HepG2 (cell line): ENCODE data around the gene LRRC4C. TPM values are rescaled to one million over a fixed set of nuclear protein-coding genes. Genes with fewer than 3 reads are reported as not detected.

ENCODE experiments used
- ATAC-seq: fragments of 200-7000 bp; cut with Tn5 transposase; 3 replicates; pipeline ENCODE4 v1.9.1; 2020; ENCODE audit warnings: mild to moderate bottlenecking, moderate library complexity
- BruUV-seq: library from RNA; stranded (reverse); fragments of 400-500 nt; replicated peaks from 2 replicates; lab custom pipeline; 2021; lab: Mats Ljungman, UMichigan
- CTCF ChIA-PET: fragments of 300-600 bp; formaldehyde crosslinking; extraction: SDS; loops from one replicate; lab custom pipeline; 2021; ENCODE audit warnings: low total read pairs, inconsistent platforms, low intra/inter-chr PET ratio; lab: Yijun Ruan, JAX
- POLR2A ChIA-PET: fragments of 350-600 bp; sonication (Branson Sonifier 250); formaldehyde crosslinking; loops from one replicate; lab custom pipeline; 2020; ENCODE audit warnings: antibody characterized with exemption, inconsistent platforms; lab: Yijun Ruan, JAX
- DNase-seq: peaks from one replicate; pipeline ENCODE4 v3.0.0-alpha.2; 2015; ENCODE audit warnings: low spot score
- FAIRE-seq: peaks from 3 replicates; lab custom pipeline; 2011; peaks lifted over from hg19 to GRCh38; lab: Jason Lieb, UNC
- H2AFZ ChIP-seq: one replicate; pipeline ENCODE4 v1.6.1; 2011; ENCODE audit warnings: low read length, inconsistent platforms
- H3K27ac ChIP-seq: fragments of 300-600 bp; 3 replicates; pipeline ENCODE4 v1.8.0; 2011; ENCODE audit warnings: mixed run types, mild to moderate bottlenecking, mixed read lengths, low read length, inconsistent platforms; ENCODE audit not compliant: insufficient read depth; ENCODE audit errors: extremely low read length
- H3K27me3 ChIP-seq, 2 experiments: fragments of 200-600 bp in 1 of 2; 2 replicates in 1 of 2; 3 replicates in 1 of 2; pipeline versions ENCODE4 v1.6.0 to v1.8.0; 2011; ENCODE audit warnings: low read length in 2 of 2, mild to moderate bottlenecking in 2 of 2, moderate library complexity in 2 of 2, inconsistent platforms in 1 of 2; ENCODE audit not compliant: insufficient read depth in 2 of 2, control insufficient read depth in 1 of 2
- H3K36me3 ChIP-seq, 2 experiments: fragments of 200-600 bp in 1 of 2; replicated peaks in 1 of 2; 2 replicates in 1 of 2; 3 replicates in 1 of 2; pipeline versions ENCODE4 v1.5.1 to v1.8.0; 2011; ENCODE audit warnings: low read length in 2 of 2, inconsistent platforms in 1 of 2; ENCODE audit not compliant: insufficient read depth in 2 of 2, control insufficient read depth in 1 of 2
- H3K4me1 ChIP-seq: 2 replicates; pipeline ENCODE4 v1.5.1; 2012; ENCODE audit warnings: low read length, inconsistent platforms; ENCODE audit not compliant: insufficient read depth
- H3K4me2 ChIP-seq: 2 replicates; pipeline ENCODE4 v1.6.0; 2011; ENCODE audit warnings: low read depth, low read length, inconsistent platforms
- H3K4me3 ChIP-seq, 3 experiments: fragments of 200-600 bp in 1 of 3; sonication (generic), shearing (Covaris generic) in 1 of 3; replicated peaks in 1 of 3; 2 replicates each; pipeline ENCODE4 v1.5.1; 2011 to 2016; ENCODE audit warnings: low read length in 3 of 3, inconsistent platforms in 2 of 3, low read depth in 2 of 3, mild to moderate bottlenecking in 2 of 3, control low read depth in 1 of 3, mixed read lengths in 1 of 3; ENCODE audit not compliant: insufficient read depth in 1 of 3
- H3K79me2 ChIP-seq: one replicate; pipeline ENCODE4 v1.6.1; 2011; ENCODE audit warnings: low read length, inconsistent platforms; ENCODE audit not compliant: insufficient read depth
- H3K9ac ChIP-seq: 2 replicates; pipeline ENCODE4 v1.6.0; 2011; ENCODE audit warnings: mild to moderate bottlenecking, low read depth, low read length, inconsistent platforms; ENCODE audit not compliant: insufficient read depth
- H3K9me3 ChIP-seq: 2 replicates; pipeline ENCODE4 v1.5.1; 2012; ENCODE audit warnings: mild to moderate bottlenecking, low read length
- H4K20me1 ChIP-seq: 2 replicates; pipeline ENCODE4 v1.6.0; 2011; ENCODE audit warnings: inconsistent platforms, mild to moderate bottlenecking, low read length, moderate library complexity; ENCODE audit not compliant: insufficient read depth
- HOXA7 ChIP-seq: sonication (generic); formaldehyde crosslinking; IDR thresholded peaks from 2 replicates; pipeline ENCODE4 v1.8.1; 2022; ENCODE audit warnings: mild to moderate bottlenecking, missing genetic modification reagents, moderate library complexity
- KLF11 ChIP-seq: IDR thresholded peaks from 2 replicates; pipeline ENCODE4 v1.6.1; 2016; ENCODE audit warnings: missing compliant biosample characterization
- KLF16 ChIP-seq, 2 experiments: sonication (generic) in 1 of 2; formaldehyde crosslinking in 1 of 2; IDR thresholded peaks; 2 replicates each; pipeline versions ENCODE4 v1.6.1 to v1.8.0; 2016 to 2023; ENCODE audit warnings: missing genetic modification reagents in 2 of 2, missing compliant biosample characterization in 1 of 2
- MAZ ChIP-seq, 2 experiments: sonication (generic) in 1 of 2; formaldehyde crosslinking in 1 of 2; IDR thresholded peaks; 2 replicates each; pipeline versions ENCODE4 v1.5.0 to v1.6.1; 2012 to 2020; ENCODE audit warnings: low read depth in 2 of 2, mild to moderate bottlenecking in 2 of 2, borderline replicate concordance in 1 of 2, improper control_type of control experiment in 1 of 2, low read length in 1 of 2, missing genetic modification reagents in 1 of 2, moderate library complexity in 1 of 2
- TOE1 ChIP-seq: sonication (generic); formaldehyde crosslinking; IDR thresholded peaks from 2 replicates; pipeline ENCODE4 v1.4.0; 2020; ENCODE audit warnings: mild to moderate bottlenecking, missing genetic modification reagents
- ZKSCAN5 ChIP-seq: sonication (generic); formaldehyde crosslinking; IDR thresholded peaks from 2 replicates; pipeline ENCODE4 v1.5.1; 2020; ENCODE audit warnings: mild to moderate bottlenecking, missing genetic modification reagents
- ZNF614 ChIP-seq: IDR thresholded peaks from 2 replicates; pipeline ENCODE4 v1.6.1; 2018; ENCODE audit warnings: missing biosample characterization, missing genetic modification reagents, inconsistent platforms, borderline replicate concordance
- WGBS: methylation state at CpG from one replicate; pipeline ENCODE4 v1.1.6; 2017; ENCODE audit warnings: low lambda C conversion rate; 5-methylcytosine and 5-hydroxymethylcytosine counted together
- in situ Hi-C: cut with HindIII; loops from 2 replicates; pipeline ENCODE4 v1.10.0; 2017; ENCODE audit warnings: low pct_unique_long_range_greater_than_20kb; ENCODE audit not compliant: extremely low pct_ligation_motif_present
- intact Hi-C: fragments of 100-400 bp; cut with micrococcal nuclease; formaldehyde crosslinking; loops from one replicate; pipeline ENCODE4 v1.10.0; 2022; ENCODE audit not compliant: unreplicated experiment
- polyA plus RNA-seq, 8 experiments: library from polyadenylated mRNA; depleted of rRNA in 3 of 8; stranded (reverse) in 7 of 8; unstranded in 1 of 8; fragments of >200 nt; fragmentation: Illumina TruSeq in 4 of 8; extraction: Trizol in 4 of 8; gene quantifications; 2 replicates each; pipeline versions ENCODE4 v1.2.1 to v1.2.3, GENCODE V29; 2011 to 2016; ENCODE audit warnings: low read depth in 4 of 8, missing spikeins in 1 of 8, mixed read lengths in 1 of 8; ENCODE audit not compliant: insufficient read depth in 1 of 8
- total RNA-seq, 5 experiments: library from RNA; depleted of rRNA; stranded (reverse); fragments of >200 nt; fragmentation: Illumina TruSeq; extraction: Trizol; gene quantifications; 2 replicates each; pipeline ENCODE4 v1.2.3, GENCODE V29; 2016; ENCODE audit warnings: low read depth in 1 of 5
- TF ChIP-seq, protein P1 (sequence below): sonication (generic); formaldehyde crosslinking; IDR thresholded peaks from 2 replicates; pipeline ENCODE4 v1.5.1; 2020; ENCODE audit warnings: mild to moderate bottlenecking, moderate library complexity, missing genetic modification reagents
- TF ChIP-seq, protein P2 (sequence below): sonication (generic); formaldehyde crosslinking; IDR thresholded peaks from 2 replicates; pipeline ENCODE4 v1.5.1; 2020; ENCODE audit warnings: missing genetic modification reagents, mild to moderate bottlenecking, borderline replicate concordance

The LRRC4C gene
- total and polyA plus RNA-seq, 2 of the 13 experiments (the other 11 are each of a cell fraction or from before 2014, with no cell fraction given), result not detected

DNA sequence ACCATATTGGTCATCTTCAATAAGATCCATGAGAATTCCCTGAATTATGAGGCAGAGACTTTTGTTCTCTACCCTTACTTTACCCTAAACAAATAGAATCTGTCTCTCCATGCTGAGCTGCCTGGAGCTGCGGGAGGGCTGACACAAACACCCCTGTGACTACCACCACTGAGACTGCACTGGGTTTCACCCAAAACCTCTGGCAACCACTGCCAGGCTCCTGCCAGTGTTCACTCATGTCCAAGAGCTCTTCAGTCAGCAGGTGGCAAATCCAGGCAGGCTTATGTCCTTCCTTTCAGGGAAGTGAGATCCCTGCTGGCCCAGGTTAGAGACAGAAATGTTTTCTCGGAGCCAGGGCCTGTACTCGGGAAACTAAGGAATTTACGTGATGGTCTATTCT, 1105.3 kb downstream of the LRRC4C start:
- Histone ChIP-seq H3K79me2 (no peaks in the 10 kb centered on the region), H3K4me3 (no peak overlapping the region), H2AFZ (no peak overlapping the region), H3K9me3 (peaks cover 41% of the 10 kb centered on the region), H3K27ac (no peak overlapping the region), H3K4me1 (no peaks in the 10 kb centered on the region), H3K36me3 (no peaks in the 10 kb centered on the region), H4K20me1 (no peaks in the 10 kb centered on the region), H3K27me3 (no peaks in the 10 kb centered on the region), H3K9ac (no peak overlapping the region), H3K4me2 (no peak overlapping the region)
- WGBS, result 0% methylated on average over 4 of the region's 4 CpGs
- DNase-seq (no peak), FAIRE-seq (no peak), ATAC-seq (no peak)
- intact Hi-C loops (no loop called here), in situ Hi-C loops (no loop called here)
- BruUV-seq, result no TSS peak
- ChIA-PET CTCF (no interaction called here), POLR2A (no interaction called here)
- TF ChIP-seq ZKSCAN5 (CRISPR knock-in tag) (no peak), TOE1 (CRISPR knock-in tag) (no peak), KLF16 (CRISPR knock-in tag; IDR thresholded peaks at IDR 0.05) (no peak), KLF11 (CRISPR knock-in tag) (no peak), MAZ (IDR thresholded peaks at IDR 0.05; ENCODE audit: borderline replicate concordance, low read depth, low read length) (no peak), MAZ (CRISPR knock-in tag; IDR thresholded peaks at IDR 0.05; ENCODE audit: low read depth) (no peak), HOXA7 (no peak), ZNF614 (CRISPR knock-in tag) (no peak)
- TF ChIP-seq, protein P1, sequence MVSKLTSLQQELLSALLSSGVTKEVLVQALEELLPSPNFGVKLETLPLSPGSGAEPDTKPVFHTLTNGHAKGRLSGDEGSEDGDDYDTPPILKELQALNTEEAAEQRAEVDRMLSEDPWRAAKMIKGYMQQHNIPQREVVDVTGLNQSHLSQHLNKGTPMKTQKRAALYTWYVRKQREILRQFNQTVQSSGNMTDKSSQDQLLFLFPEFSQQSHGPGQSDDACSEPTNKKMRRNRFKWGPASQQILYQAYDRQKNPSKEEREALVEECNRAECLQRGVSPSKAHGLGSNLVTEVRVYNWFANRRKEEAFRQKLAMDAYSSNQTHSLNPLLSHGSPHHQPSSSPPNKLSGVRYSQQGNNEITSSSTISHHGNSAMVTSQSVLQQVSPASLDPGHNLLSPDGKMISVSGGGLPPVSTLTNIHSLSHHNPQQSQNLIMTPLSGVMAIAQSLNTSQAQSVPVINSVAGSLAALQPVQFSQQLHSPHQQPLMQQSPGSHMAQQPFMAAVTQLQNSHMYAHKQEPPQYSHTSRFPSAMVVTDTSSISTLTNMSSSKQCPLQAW (CRISPR knock-in tag), result no peak
- TF ChIP-seq, protein P2, sequence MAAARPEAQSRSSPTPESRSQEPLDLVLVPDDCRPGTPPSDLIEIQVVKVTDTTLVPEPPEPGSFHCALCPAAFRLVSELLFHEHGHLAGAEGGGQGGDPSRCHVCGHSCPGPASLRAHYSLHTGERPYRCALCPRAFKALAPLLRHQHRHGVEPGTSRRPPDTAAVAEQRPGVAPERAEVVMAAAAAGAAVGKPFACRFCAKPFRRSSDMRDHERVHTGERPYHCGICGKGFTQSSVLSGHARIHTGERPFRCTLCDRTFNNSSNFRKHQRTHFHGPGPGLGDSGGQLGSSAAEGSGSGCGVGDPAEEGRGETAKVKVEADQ (CRISPR knock-in tag), result no peak
